AG10803 (cell line): Measurements from ENCODE around the gene STK39.

Experiments used
- DNase-seq: peaks from one replicate; pipeline ENCODE4 v3.0.0; 2010; ENCODE audit warnings: low read depth
- H3K4me3 ChIP-seq: 2 replicates; pipeline ENCODE4 v1.5.1; 2011; ENCODE audit warnings: mild to moderate bottlenecking, low read length, control low read depth
- CTCF ChIP-seq: conservative IDR thresholded peaks from 2 replicates; pipeline ENCODE4 v1.5.1; 2011; ENCODE audit warnings: mild to moderate bottlenecking, low read length, control low read depth, inconsistent platforms

The STK39 gene

DNA sequence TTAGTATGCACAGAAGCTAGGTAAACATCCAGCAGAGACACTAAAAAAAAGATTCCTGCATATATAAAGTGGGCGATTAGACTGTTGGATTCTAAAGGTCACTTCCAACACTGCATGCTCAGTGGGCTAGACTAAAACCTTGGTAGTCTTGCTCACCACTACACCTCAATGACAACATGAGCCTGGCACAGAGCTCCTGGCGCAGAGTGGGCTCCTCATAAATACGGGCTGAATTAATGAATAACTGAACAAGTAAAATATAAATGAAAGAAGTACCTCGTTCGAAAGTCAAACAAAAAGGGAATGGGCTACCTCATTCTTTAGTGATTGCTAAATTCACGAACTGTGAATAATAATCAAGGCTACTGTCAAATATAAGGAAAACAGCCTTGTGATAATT is 185.3 kb downstream of the STK39 start:
- TF ChIP-seq CTCF = no peak
- no peak for DNase-seq
- H3K4me3 ChIP-seq = no peak overlapping the region

DNA sequence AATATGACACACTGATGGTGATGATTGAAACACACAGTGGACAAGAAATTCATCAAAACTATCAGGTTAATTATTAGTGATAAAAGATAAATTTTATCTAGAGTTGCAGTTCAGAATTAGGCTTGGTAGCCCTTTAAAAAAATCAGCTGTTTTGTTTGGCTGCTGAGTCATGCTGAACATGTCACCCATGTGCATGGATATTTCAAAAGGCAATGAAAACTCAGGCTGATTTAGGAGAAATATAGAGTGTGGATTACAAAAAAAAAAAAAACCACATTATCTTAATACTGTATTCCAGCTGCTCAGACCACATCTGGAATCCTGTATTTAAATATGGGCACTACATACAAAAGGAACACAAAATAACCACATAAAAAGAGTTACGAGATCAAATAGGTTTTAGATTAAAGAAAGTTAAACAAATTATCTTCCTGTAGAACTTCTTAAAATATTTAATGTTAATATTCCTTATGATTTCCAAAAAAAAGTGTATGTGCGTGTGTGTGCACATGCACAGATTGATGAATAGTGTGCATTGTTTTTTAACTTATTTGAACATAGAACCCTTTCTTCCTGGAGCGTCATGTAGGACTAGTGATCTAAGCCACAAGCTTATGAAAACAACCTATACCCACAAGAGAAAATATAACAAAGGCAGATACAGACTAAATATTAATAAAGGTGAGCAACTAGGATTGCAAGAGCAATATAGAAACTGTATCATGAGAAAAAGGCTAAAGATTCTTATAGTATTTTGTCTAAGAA is 186.2 kb downstream of the STK39 start:
- no peak for TF ChIP-seq CTCF
- DNase-seq = peak; percentile 50
- H3K4me3 ChIP-seq = no peak overlapping the region

GRCh38 chr2:168059758-168060157 is 187.6 kb downstream of the STK39 start:
- TF ChIP-seq CTCF = no peak
- no peak overlapping the region for H3K4me3 ChIP-seq
- DNase-seq = no peak

DNA sequence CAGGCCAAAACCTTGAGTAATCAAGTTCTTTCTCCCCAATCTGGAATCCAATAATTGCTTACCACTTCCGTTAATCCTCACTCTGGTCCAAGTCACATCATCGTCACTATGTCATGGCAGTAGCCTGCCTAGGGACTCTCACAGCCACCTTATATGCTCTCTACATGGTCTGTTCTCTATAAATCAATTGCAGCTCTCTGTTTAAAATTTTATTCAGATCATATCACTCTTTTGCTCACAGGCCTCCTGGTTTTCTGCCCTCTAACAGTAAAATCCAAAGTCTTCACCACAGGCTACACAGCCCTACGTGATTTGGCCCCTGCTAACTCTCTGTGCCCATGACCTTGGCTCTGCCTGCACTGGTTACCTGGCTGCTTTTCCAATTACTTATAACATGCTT is 188.7 kb downstream of the STK39 start:
- DNase-seq = no peak
- no peak for TF ChIP-seq CTCF
- H3K4me3 ChIP-seq = no peak overlapping the region

- DNase-seq = no peak
- no peak for TF ChIP-seq CTCF
- H3K4me3 ChIP-seq = no peak overlapping the region
Measured at GRCh38 chr2:168056242-168056787, 191.1 kb downstream of the STK39 start.

DNA sequence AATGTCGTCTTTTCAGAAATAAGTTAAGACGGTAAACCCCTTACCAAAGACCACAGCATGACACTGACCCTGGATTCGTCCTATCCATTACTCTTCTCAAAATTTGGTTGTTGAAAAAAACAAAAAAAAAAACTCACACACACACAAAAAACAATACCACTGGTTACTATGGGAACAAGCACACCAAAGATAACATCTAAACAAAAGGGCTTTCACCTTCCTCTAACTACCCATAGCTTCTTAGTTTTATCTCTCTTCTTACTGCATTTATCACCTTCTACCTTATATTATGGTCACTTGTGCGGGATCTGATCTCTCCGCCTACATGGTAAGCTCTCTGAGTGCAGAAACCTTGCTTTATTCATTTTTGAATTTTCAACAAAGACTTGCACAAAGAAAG is 192.7 kb downstream of the STK39 start:
- no peak for TF ChIP-seq CTCF
- no peak for DNase-seq
- H3K4me3 ChIP-seq = no peak overlapping the region

DNA sequence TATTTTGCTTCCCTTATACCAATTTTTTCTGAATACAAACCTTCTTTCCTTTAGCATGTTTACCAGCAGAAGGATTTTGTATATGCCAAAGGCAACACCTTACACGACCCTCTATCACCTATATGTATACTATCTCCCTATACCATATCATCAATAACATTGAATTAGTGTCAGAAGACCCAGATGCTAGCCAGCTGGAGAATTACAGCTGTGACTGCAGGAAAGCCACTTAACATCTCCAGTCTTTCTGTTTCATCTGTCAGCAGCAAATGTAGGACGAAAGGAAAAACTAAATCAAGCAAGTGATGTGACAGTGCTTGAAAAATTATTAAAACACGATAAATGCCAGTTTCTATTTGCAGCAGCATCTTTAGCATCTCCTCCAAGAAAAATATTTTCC is 193.7 kb downstream of the STK39 start:
- DNase-seq = no peak
- H3K4me3 ChIP-seq = no peak overlapping the region
- TF ChIP-seq CTCF = no peak
